T-helper 22 cell (primary cell): ENCODE measurements around the gene RPTOR.

Experiments used
- DNase-seq: peaks from one replicate; pipeline ENCODE4 v3.0.0-alpha.2; 2020; ENCODE audit warnings: low read depth

The RPTOR gene

GRCh38 chr17:80894726-80895125 lies 350.1 kb downstream of the RPTOR start:
- no peak for DNase-seq

DNA sequence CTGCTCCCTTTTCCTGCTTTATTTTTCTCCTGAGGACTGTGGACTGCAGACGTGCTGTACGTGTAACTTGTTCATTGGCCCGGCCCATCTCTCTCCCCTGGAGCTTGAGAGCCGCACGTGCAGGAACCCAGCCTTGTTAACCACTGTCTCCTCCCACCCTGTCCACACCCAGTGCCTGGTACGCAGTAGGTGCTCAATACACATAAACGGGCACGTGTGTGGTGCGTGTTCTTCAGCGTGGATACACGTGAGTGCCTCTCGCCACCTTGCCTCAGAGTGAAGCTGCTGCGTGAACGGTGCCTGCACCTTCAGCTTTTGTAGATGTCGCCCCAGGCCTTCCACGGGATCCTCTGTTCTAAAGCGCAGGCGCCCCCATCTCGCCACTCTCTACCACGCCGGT lies 350.7 kb downstream of the RPTOR start:
- no peak for DNase-seq

GRCh38 chr17:80898716-80899115 lies 354.1 kb downstream of the RPTOR start:
- no peak for DNase-seq

- peak; percentile 54 for DNase-seq
Measured at GRCh38 chr17:80899402-80900268, 355.0 kb downstream of the RPTOR start.

GRCh38 chr17:80901319-80901718 lies 356.7 kb downstream of the RPTOR start:
- DNase-seq: no peak

GRCh38 chr17:80902197-80902962 lies 357.7 kb downstream of the RPTOR start:
- no peak for DNase-seq

GRCh38 chr17:80902963-80903611 lies 358.4 kb downstream of the RPTOR start:
- no peak for DNase-seq

DNA sequence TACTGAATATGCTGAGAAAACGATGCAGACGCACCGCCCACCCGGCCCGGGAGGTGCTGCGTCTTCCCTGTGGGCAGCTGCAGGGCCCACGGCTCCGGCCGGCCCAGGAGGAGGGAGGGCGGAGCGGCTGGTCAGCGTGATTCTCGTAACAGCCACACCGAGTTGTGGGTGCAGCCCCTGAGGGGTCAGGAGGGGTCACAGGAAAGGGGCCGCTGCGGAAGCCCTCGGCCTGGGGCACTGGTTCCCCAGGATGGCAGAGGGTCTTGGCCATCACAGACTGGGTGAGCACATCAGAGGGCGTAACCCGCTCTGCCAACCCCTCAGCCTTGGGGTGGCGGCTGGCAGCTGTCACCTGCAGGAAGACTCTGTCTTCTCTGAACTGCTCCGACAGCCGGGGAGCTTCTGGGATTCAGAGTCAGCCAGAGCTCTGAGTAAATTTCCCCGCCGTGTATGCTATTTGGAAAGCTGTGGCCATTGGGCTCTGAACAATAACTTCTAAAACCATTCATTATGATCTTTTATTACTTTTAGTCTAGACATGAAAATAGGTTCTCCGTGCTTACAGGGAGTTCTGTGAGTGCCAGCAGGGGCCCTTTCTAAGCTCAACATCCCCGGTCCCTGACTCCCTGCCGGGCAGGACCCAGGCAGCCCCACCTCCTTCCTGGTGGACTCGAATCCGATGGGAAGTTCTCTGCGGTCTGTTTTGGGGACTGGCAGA lies 359.6 kb downstream of the RPTOR start:
- DNase-seq: no peak

GRCh38 chr17:80905586-80906230 lies 361.1 kb downstream of the RPTOR start:
- DNase-seq: no peak

GRCh38 chr17:80906364-80907259 lies 362.0 kb downstream of the RPTOR start:
- DNase-seq: no peak

GRCh38 chr17:80907281-80907680 lies 362.6 kb downstream of the RPTOR start:
- DNase-seq: no peak

GRCh38 chr17:80908211-80908610 lies 363.6 kb downstream of the RPTOR start:
- no peak for DNase-seq

GRCh38 chr17:80908776-80909175 lies 364.1 kb downstream of the RPTOR start:
- no peak for DNase-seq

DNA sequence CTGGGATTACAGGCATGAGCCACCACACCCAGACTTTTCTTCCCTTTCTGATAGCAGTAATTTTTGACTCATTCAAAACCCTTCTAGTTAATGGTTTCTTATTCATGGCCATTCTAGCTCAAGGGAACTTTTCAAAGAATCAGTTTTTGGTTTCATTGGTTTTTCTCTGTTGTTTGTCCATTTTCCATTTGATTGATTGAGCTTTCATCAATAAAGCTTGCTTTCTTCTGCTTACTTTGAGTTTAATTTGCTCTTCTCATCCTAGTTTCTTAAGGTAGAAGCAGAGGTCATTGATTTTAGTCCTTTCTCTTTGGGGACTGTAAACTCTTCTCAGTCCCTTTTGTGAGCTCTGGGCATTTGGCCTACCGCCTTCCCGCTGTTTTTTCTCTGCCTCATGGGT lies 365.0 kb downstream of the RPTOR start:
- DNase-seq: no peak

- no peak for DNase-seq
Measured at GRCh38 chr17:80910043-80910442, 365.4 kb downstream of the RPTOR start.

DNA sequence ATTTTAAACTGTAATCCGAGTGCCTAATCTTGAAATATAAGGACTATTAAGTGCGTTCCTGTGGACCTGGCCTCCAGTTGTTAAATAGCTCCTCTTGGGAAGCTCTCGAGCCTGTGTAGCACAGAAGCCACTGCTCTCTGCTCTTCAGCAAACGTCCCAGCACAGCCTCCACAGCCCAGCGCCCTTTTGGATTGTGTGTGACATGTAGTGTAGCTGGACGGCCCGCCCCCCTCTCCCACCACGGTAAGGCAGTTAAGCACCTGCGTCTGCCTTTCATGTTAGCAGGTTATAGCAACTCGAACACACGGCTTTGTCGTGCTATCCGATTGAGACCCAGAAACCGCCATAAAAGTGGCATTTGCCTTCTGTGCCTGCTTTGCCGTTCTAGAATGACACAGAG lies 367.8 kb downstream of the RPTOR start:
- no peak for DNase-seq

DNA sequence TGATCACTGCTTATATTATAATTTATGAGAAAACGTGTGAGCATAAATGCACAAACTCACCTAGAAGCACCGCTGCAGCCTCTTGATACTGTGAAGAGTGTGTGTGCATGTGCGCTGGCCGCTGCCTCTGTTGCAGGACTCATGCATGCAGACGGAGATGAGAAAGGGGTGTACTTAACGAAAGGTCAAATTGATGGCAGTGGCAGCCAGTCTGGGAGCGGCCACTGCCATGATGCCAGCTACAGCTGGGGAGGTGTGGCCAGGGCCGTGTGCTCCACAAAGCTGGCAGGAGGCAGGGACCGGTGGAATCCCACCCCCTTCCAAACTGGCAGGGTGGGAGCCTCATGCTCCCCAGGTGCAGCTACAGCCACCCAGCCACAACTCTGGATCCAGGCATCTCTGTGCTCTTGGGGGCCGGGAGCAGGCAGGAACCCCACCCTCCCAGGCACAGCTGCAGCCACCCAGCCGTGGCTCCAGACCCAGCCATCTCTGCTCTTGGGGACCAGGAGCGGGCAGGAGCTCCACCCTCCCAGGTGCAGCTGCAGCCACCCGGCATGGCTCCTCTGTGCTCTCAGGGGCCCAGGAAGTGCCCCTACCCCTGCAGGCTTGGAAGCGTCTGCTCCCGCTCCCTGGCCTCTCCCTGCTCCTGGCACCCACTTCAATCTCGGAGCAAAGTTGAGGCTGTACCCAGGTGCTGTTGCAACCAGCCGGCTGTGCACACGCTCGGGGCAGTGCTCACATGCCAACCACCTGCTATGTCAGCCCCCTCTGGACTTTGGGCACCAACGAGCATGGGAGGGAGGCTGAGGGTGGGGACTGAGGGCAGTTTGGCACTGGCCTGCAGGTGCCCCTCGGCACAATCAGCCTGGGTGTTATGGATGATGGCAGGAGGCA lies 369.5 kb downstream of the RPTOR start:
- DNase-seq: no peak

DNA sequence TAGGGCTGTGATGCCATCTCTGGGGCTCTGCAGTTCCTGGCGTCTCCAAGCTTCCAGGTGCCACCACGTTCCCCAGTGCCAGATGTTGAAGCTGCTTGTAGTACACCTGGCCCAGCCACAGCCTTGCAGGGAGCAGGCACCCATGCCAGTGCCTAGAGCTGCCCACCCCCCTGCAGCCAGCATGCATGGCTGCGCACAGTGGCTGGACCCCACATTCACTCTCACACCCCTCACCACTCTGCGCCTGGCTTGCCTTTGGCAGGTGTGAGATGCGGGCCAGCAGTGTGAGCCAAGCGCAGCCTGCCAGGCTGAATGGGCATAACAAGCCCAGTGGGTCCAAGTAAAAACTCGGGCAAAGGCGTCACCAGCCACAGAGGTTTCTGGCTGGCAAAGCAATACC lies 371.6 kb downstream of the RPTOR start:
- no peak for DNase-seq

DNA sequence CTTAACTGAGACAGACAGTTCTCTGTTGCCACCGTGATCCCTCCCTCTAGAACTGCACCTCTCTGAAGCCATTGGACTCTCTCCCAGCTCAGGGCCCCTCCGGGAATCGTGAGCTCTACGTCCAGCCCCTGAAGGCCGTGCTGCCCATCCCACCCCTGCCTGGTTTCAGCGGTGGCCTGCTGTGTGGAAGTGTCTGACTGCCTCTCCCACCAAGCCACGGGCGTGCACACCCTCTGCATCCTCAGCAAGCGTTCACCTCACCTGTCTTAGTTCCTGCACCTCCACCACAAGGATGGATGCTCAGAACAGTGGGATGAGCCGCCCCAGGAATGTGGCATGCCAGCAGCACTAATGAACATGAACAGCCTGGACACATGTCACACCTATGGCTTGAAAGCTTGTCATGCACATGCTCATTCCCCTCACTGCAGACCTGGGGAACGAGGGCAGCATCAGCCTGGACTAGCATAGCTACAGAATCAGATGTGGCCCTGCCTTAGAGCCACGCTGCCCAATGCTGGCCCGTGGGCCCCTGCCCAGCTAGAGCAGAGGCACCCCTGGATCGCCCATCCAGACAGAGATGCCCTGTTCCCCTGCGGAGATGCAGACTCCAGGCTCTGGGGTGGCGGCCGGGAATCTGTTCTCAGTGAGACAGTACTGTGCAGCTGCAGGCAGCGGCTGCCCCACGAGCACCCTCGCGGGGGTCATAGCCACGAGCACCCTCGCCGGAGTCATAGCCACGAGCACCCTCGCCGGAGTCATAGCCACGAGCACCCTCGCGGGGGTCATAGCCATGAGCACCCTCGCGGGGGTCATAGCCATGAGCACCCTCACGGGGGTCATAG lies 373.3 kb downstream of the RPTOR start:
- DNase-seq: no peak
